H9 (cell line): ENCODE results near the gene SNAPC2. TPM values are rescaled to one million over a fixed set of nuclear protein-coding genes. Genes with fewer than 3 reads are reported as not detected.

Source experiments
- DNase-seq: peaks from one replicate; pipeline ENCODE4 v3.0.0-alpha.2; 2017
- H2AFZ ChIP-seq: one replicate; pipeline ENCODE4 v1.6.1; 2013; ENCODE audit warnings: mild to moderate bottlenecking, low read length, control low read depth, moderate library complexity
- H2AK5ac ChIP-seq: 2 replicates; pipeline ENCODE4 v1.6.1; 2013; ENCODE audit warnings: low read length, control low read depth, mixed read lengths; ENCODE audit not compliant: insufficient read length
- H2BK120ac ChIP-seq: one replicate; pipeline ENCODE4 v1.6.1; 2013; ENCODE audit warnings: low read depth, mild to moderate bottlenecking, low read length, control low read depth, inconsistent platforms; ENCODE audit not compliant: poor library complexity, severe bottlenecking
- H2BK12ac ChIP-seq: 2 replicates; pipeline ENCODE4 v1.6.1; 2013; ENCODE audit warnings: low read length, control low read depth, mixed read lengths, low read depth; ENCODE audit not compliant: insufficient read length
- H2BK15ac ChIP-seq: 2 replicates; pipeline ENCODE4 v1.6.1; 2013; ENCODE audit warnings: low read depth, low read length, control low read depth
- H2BK20ac ChIP-seq: one replicate; pipeline ENCODE4 v1.6.1; 2013; ENCODE audit warnings: low read depth, mild to moderate bottlenecking, low read length, control low read depth, inconsistent platforms; ENCODE audit not compliant: poor library complexity, severe bottlenecking
- H2BK5ac ChIP-seq: 2 replicates; pipeline ENCODE4 v1.6.1; 2013; ENCODE audit warnings: low read length, control low read depth, mixed read lengths; ENCODE audit not compliant: insufficient read length
- H3K14ac ChIP-seq: 2 replicates; pipeline ENCODE4 v1.6.1; 2013; ENCODE audit warnings: low read length, control low read depth; ENCODE audit not compliant: insufficient read depth
- H3K18ac ChIP-seq: 2 replicates; pipeline ENCODE4 v1.6.1; 2013; ENCODE audit warnings: low read depth, mild to moderate bottlenecking, mixed read lengths, low read length, control low read depth; ENCODE audit not compliant: insufficient read length
- H3K23ac ChIP-seq: 2 replicates; pipeline ENCODE4 v1.6.1; 2013; ENCODE audit warnings: low read length, control low read depth, mixed read lengths, low read depth; ENCODE audit not compliant: insufficient read length
- H3K23me2 ChIP-seq: 2 replicates; pipeline ENCODE4 v1.6.1; 2013; ENCODE audit warnings: low read depth, mild to moderate bottlenecking, mixed read lengths, low read length, control low read depth; ENCODE audit not compliant: insufficient read length, poor library complexity, severe bottlenecking
- H3K27ac ChIP-seq: 2 replicates; pipeline ENCODE4 v1.5.1; 2013; ENCODE audit warnings: low read length, control low read depth, mixed read lengths, low read depth; ENCODE audit not compliant: insufficient read length
- H3K27me3 ChIP-seq: 2 replicates; pipeline ENCODE4 v1.6.1; 2013; ENCODE audit warnings: low read length, control low read depth, inconsistent platforms; ENCODE audit not compliant: insufficient read depth
- H3K4ac ChIP-seq: 2 replicates; pipeline ENCODE4 v1.6.1; 2013; ENCODE audit warnings: low read depth, mild to moderate bottlenecking, control low read depth, inconsistent platforms, low read length, moderate library complexity
- H3K4me1 ChIP-seq: 2 replicates; pipeline ENCODE4 v1.6.1; 2013; ENCODE audit warnings: low read length, control low read depth, inconsistent platforms; ENCODE audit not compliant: insufficient read depth
- H3K4me2 ChIP-seq: 2 replicates; pipeline ENCODE4 v1.6.1; 2013; ENCODE audit warnings: low read length, control low read depth, mixed read lengths; ENCODE audit not compliant: insufficient read length, insufficient read depth
- H3K56ac ChIP-seq: 2 replicates; pipeline ENCODE4 v1.6.1; 2013; ENCODE audit warnings: low read depth, mild to moderate bottlenecking, mixed read lengths, low read length, control low read depth; ENCODE audit not compliant: insufficient read length
- H3K79me1 ChIP-seq: 2 replicates; pipeline ENCODE4 v1.6.1; 2013; ENCODE audit warnings: low read depth, mild to moderate bottlenecking, moderate library complexity, low read length, control low read depth, inconsistent platforms; ENCODE audit not compliant: insufficient read depth, poor library complexity, severe bottlenecking
- H3K79me2 ChIP-seq: 2 replicates; pipeline ENCODE4 v1.6.1; 2013; ENCODE audit warnings: low read length, control low read depth, inconsistent platforms; ENCODE audit not compliant: insufficient read depth
- H3K9ac ChIP-seq: 2 replicates; pipeline ENCODE4 v1.6.1; 2013; ENCODE audit warnings: low read length, control low read depth, mixed read lengths; ENCODE audit not compliant: insufficient read length; ENCODE audit errors: extremely low read depth
- H3K9me3 ChIP-seq: one replicate; pipeline ENCODE4 v1.6.1; 2013; ENCODE audit warnings: low read depth, low read length, inconsistent platforms; ENCODE audit not compliant: control insufficient read depth
- H3T11ph ChIP-seq: one replicate; pipeline ENCODE4 v1.6.1; 2013; ENCODE audit warnings: mild to moderate bottlenecking, low read length, control low read depth, inconsistent platforms
- H4K20me1 ChIP-seq: one replicate; pipeline ENCODE4 v1.6.1; 2013; ENCODE audit not compliant: control insufficient read depth, insufficient read length, insufficient read depth
- H4K5ac ChIP-seq: 2 replicates; pipeline ENCODE4 v1.6.1; 2013; ENCODE audit warnings: low read depth, mild to moderate bottlenecking, mixed read lengths, low read length, control low read depth; ENCODE audit not compliant: insufficient read length
- H4K8ac ChIP-seq: replicated peaks from 2 replicates; pipeline ENCODE4 v1.6.1; 2013; ENCODE audit warnings: low read length, control low read depth, mixed read lengths, low read depth; ENCODE audit not compliant: insufficient read length
- H4K91ac ChIP-seq: 2 replicates; pipeline ENCODE4 v1.6.1; 2013; ENCODE audit warnings: low read depth, mild to moderate bottlenecking, moderate library complexity, mixed read lengths, low read length, control low read depth; ENCODE audit not compliant: insufficient read length
- H3K27ac Mint-ChIP-seq, 3 experiments: 2 replicates in 2 of 3; 3 replicates in 1 of 3; pipeline ENCODE4 v1.8.0; 2020 to 2021; ENCODE audit warnings: mixed read lengths in 3 of 3, mild to moderate bottlenecking in 1 of 3, moderate library complexity in 1 of 3
- H3K27me3 Mint-ChIP-seq: 2 replicates; pipeline ENCODE4 v1.8.0; 2021; ENCODE audit warnings: low read depth, mild to moderate bottlenecking, moderate library complexity, mixed read lengths
- H3K36me3 Mint-ChIP-seq, 3 experiments: 2 replicates in 2 of 3; 3 replicates in 1 of 3; pipeline ENCODE4 v1.8.0; 2020 to 2021; ENCODE audit warnings: low read depth in 3 of 3, mixed read lengths in 3 of 3; ENCODE audit not compliant: insufficient read depth in 1 of 3
- H3K4me1 Mint-ChIP-seq, 2 experiments: 2 replicates each; pipeline ENCODE4 v1.8.0; 2020; ENCODE audit warnings: mixed read lengths in 2 of 2
- H3K4me3 Mint-ChIP-seq, 2 experiments: 2 replicates in 1 of 2; 3 replicates in 1 of 2; pipeline ENCODE4 v1.8.0; 2020 to 2021; ENCODE audit warnings: mild to moderate bottlenecking in 2 of 2, mixed read lengths in 2 of 2, moderate library complexity in 1 of 2
- H3K9me3 Mint-ChIP-seq, 2 experiments: 2 replicates in 1 of 2; 3 replicates in 1 of 2; pipeline ENCODE4 v1.8.0; 2020; ENCODE audit warnings: mild to moderate bottlenecking in 2 of 2, mixed read lengths in 2 of 2, moderate library complexity in 1 of 2
- CTCF ChIP-seq: fragments of 200-600 bp; sonication (generic); conservative IDR thresholded peaks from 3 replicates; pipeline ENCODE4 v1.8.0; 2021; ENCODE audit warnings: antibody characterized with exemption, mild to moderate bottlenecking
- WGBS: extraction: QIAGEN DNeasy Blood & Tissue Kit; methylation state at CpG from one replicate; pipeline ENCODE4 v1.1.7; 2013; ENCODE audit warnings: missing lambda C conversion rate, low lambda C conversion rate, mixed read lengths; ENCODE audit not compliant: insufficient read length; ENCODE audit errors: extremely low coverage; 5-methylcytosine and 5-hydroxymethylcytosine counted together
- total RNA-seq: library from RNA; stranded (reverse); gene quantifications from 2 replicates; pipeline ENCODE4 v1.2.1, GENCODE V29; 2021

SNAPC2 gene
- total RNA-seq, 1 experiment from 2014 or later, result 17.8 TPM

GRCh38 chr19:7899751-7900378 lies 20.3 kb upstream of the SNAPC2 start:
- Mint-ChIP-seq H3K4me1 (peaks cover 9 to 19% of the 10 kb centered on the region in 2 experiments), H3K36me3 (peaks cover 8 to 18% (median 11%) of the 10 kb centered on the region in 3 experiments), H3K27ac (no peak overlapping the region), H3K9me3 (no peaks in the 10 kb centered on the region; a peak in 3 of 5 replicates), H3K27me3 (peaks cover 3% of the 10 kb centered on the region; the same call in 1 of the 2 replicates), H3K4me3 (no peak overlapping the region)
- Histone ChIP-seq H3K79me1 (no peaks in the 10 kb centered on the region), H3K23me2 (peaks cover 16% of the 10 kb centered on the region), H3T11ph (no peak overlapping the region), H3K18ac (no peak overlapping the region), H2BK12ac (no peak overlapping the region), H3K14ac (no peak overlapping the region), H2AK5ac (no peak overlapping the region), H3K27ac (no peak overlapping the region), H3K4me1 (0 out of 2 replicates have a peak, but pooled peaks cover 4% of the 10 kb centered on the region), H2AFZ (no peak overlapping the region), H3K56ac (no peak overlapping the region), H2BK120ac (no peak overlapping the region), H4K91ac (no peak overlapping the region), H4K20me1 (no peaks in the 10 kb centered on the region), H3K9ac (no peak overlapping the region), H2BK15ac (no peak overlapping the region), H4K8ac (no peak overlapping the region), H2BK5ac (no peak overlapping the region), H4K5ac (no peak overlapping the region), H3K79me2 (peaks cover 3% of the 10 kb centered on the region; the same call in 1 of the 2 replicates), H3K9me3 (no peaks in the 10 kb centered on the region), H2BK20ac (no peak overlapping the region), H3K23ac (no peak overlapping the region), H3K27me3 (no peaks in the 10 kb centered on the region), H3K4ac (no peak overlapping the region), H3K4me2 (no peak overlapping the region)
- no peak for DNase-seq
- no CpG with 5 or more reads among the region's 34 CpGs for WGBS
- no peak for TF ChIP-seq CTCF
